Stimulated activated naive CD8-positive, alpha-beta T cell treated with anti-CD3 and anti-CD28 coated beads, Interleukin-15, amount 100 ng/mL, for 72 hours (primary cell): ENCODE results near the gene LSM3.

Source experiments
- ATAC-seq: fragments of 150-1000 bp; cut with Tn5 transposase; 2 replicates; pipeline ENCODE4 v1.10.0; 2021; ENCODE audit warnings: mild to moderate bottlenecking, moderate library complexity
- DNase-seq, 2 donors: peaks; one replicate each; pipeline ENCODE4 v3.0.0; 2021 to 2022
- H3K27ac Mint-ChIP-seq, 2 donors: one replicate each; pipeline ENCODE4 v1.8.0; 2022; ENCODE audit warnings: mild to moderate bottlenecking in 2 of 2, mixed read lengths in 2 of 2, moderate library complexity in 2 of 2
- H3K27me3 Mint-ChIP-seq: one replicate; pipeline ENCODE4 v1.8.0; 2022; ENCODE audit warnings: mixed read lengths
- H3K4me1 Mint-ChIP-seq: one replicate; pipeline ENCODE4 v1.8.0; 2022; ENCODE audit warnings: mild to moderate bottlenecking, mixed read lengths
- H3K4me3 Mint-ChIP-seq, 2 donors: one replicate each; pipeline ENCODE4 v1.8.0; 2022; ENCODE audit warnings: mild to moderate bottlenecking in 2 of 2, mixed read lengths in 2 of 2, moderate library complexity in 1 of 2
- H3K9me3 Mint-ChIP-seq, 2 donors: one replicate each; pipeline ENCODE4 v1.8.0; 2022; ENCODE audit warnings: mixed read lengths in 2 of 2

Gene LSM3

GRCh38 chr3:14199641-14200040 lies 21.0 kb downstream of the LSM3 start:
- Mint-ChIP-seq H3K27me3 (no peaks in the 10 kb centered on the region), H3K4me3 (no peak overlapping the region), H3K9me3 (no peaks in the 10 kb centered on the region), H3K27ac (peak overlapping the region in 1 of 2 donors; percentile 65), H3K4me1 (no peaks in the 10 kb centered on the region)
- ATAC-seq (no peak), DNase-seq (no peak)

- ATAC-seq (no peak), DNase-seq (no peak)
- Mint-ChIP-seq H3K9me3 (no peaks in the 10 kb centered on the region), H3K4me1 (no peaks in the 10 kb centered on the region), H3K4me3 (no peak overlapping the region), H3K27ac (no peak overlapping the region), H3K27me3 (no peaks in the 10 kb centered on the region)
These were observed 21.7 kb downstream of the LSM3 start for GRCh38 chr3:14200276-14200675.

GRCh38 chr3:14200841-14201240 lies 22.2 kb downstream of the LSM3 start:
- Mint-ChIP-seq H3K4me1 (no peaks in the 10 kb centered on the region), H3K27ac (no peak overlapping the region), H3K9me3 (no peaks in the 10 kb centered on the region), H3K27me3 (no peaks in the 10 kb centered on the region), H3K4me3 (no peak overlapping the region)
- ATAC-seq (no peak), DNase-seq (no peak)

GRCh38 chr3:14201940-14202684 lies 23.5 kb downstream of the LSM3 start:
- H3K4me1 Mint-ChIP-seq: no peaks in the 10 kb centered on the region
- DNase-seq (no peak), ATAC-seq (no peak)
- H3K4me3 Mint-ChIP-seq: no peak overlapping the region
- H3K9me3 Mint-ChIP-seq: no peaks in the 10 kb centered on the region
- H3K27ac Mint-ChIP-seq: peak overlapping the region in 1 of 2 donors; percentile 35
- no peaks in the 10 kb centered on the region for H3K27me3 Mint-ChIP-seq

GRCh38 chr3:14202874-14203520 lies 24.4 kb downstream of the LSM3 start:
- Mint-ChIP-seq H3K4me1 (no peaks in the 10 kb centered on the region), H3K27me3 (no peaks in the 10 kb centered on the region), H3K9me3 (no peaks in the 10 kb centered on the region), H3K4me3 (no peak overlapping the region), H3K27ac (peak overlapping the region in 1 of 2 donors; percentile 80)
- ATAC-seq: peak; percentile 31
- no peak for DNase-seq

DNA sequence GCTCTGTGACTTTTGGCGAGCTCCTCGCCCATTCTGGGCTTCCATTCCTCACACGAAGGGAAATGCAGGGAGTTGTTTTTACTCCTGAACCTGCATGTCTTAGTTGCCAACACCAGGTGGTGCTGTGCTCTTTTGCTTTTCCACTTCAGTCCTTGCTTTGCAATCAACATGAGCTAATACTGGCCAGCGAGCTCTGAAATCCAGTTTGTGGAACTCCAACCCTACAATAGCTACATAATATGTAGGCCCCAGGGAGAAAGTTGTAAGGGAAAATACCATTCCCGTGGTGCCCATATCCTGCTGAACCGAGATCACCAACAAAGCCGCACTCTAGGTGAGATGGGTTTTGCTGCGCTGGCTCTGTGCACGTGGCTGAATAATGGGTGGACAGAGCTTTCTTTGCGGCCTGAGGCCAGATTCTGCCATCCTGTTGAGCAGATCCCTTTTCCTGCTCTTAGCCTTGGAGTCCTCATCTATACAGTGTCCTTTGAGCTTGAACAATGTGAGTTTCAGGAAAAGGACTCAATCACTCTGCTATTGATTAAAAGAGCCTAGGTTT lies 25.0 kb downstream of the LSM3 start:
- Mint-ChIP-seq H3K4me1 (no peaks in the 10 kb centered on the region), H3K27me3 (no peaks in the 10 kb centered on the region), H3K4me3 (no peak overlapping the region), H3K27ac (peak overlapping the region in 1 of 2 donors; percentile 80), H3K9me3 (no peaks in the 10 kb centered on the region)
- peak; percentile 69 for ATAC-seq
- DNase-seq: peak; percentile 15 to 35

- ATAC-seq (no peak), DNase-seq (no peak)
- Mint-ChIP-seq H3K27ac (no peak overlapping the region), H3K4me3 (no peak overlapping the region), H3K9me3 (no peaks in the 10 kb centered on the region), H3K4me1 (no peaks in the 10 kb centered on the region), H3K27me3 (no peaks in the 10 kb centered on the region)
These were observed 26.1 kb downstream of the LSM3 start for GRCh38 chr3:14204515-14205284.

DNA sequence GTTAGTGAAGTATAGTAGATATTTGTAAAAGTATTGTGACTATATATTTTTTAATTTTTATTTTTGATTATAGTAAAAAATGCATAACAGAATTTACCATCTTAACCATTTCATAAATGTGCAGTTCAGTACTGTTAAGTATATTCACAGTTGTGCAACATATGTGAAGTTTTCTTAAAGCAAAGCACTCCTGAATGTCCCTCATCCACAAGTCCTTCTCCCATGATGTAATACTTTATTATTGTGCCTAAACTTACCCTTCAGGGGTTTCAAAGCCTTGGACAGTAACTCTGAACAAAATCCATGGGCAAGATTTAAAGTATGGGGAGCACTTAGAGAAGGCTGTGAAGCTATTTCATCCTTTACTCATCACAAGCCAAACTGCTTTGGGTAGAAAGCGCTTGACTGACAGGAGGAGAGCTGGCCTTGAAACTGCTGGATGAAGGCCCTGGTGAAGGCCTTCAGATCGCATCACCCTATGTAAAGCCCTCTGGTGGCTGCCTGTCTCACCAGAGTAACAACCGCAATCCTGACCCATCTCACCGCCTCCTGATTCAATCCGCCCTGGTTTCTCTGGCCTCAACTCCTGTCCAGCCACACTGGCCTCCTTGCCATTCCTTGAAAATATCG lies 28.0 kb downstream of the LSM3 start:
- H3K27ac Mint-ChIP-seq: peak overlapping the region in 1 of 2 donors; percentile 10
- no peaks in the 10 kb centered on the region for H3K27me3 Mint-ChIP-seq
- DNase-seq (no peak), ATAC-seq (no peak)
- H3K4me1 Mint-ChIP-seq: no peaks in the 10 kb centered on the region
- H3K4me3 Mint-ChIP-seq: no peak overlapping the region
- no peaks in the 10 kb centered on the region for H3K9me3 Mint-ChIP-seq

- no peak for ATAC-seq
- Mint-ChIP-seq H3K27me3 (no peaks in the 10 kb centered on the region), H3K9me3 (no peaks in the 10 kb centered on the region), H3K27ac (no peak overlapping the region), H3K4me3 (no peak overlapping the region), H3K4me1 (no peaks in the 10 kb centered on the region)
- DNase-seq: no peak
These were observed 29.6 kb downstream of the LSM3 start for GRCh38 chr3:14208168-14208567.

- no peak overlapping the region for H3K27ac Mint-ChIP-seq
- H3K27me3 Mint-ChIP-seq: no peaks in the 10 kb centered on the region
- H3K4me3 Mint-ChIP-seq: no peak overlapping the region
- H3K9me3 Mint-ChIP-seq: no peaks in the 10 kb centered on the region
- no peaks in the 10 kb centered on the region for H3K4me1 Mint-ChIP-seq
- DNase-seq (no peak), ATAC-seq (no peak)
These were observed 30.4 kb downstream of the LSM3 start for GRCh38 chr3:14208977-14209394.

GRCh38 chr3:14209581-14210289 lies 31.1 kb downstream of the LSM3 start:
- no peak for DNase-seq
- ATAC-seq: no peak
- no peaks in the 10 kb centered on the region for H3K4me1 Mint-ChIP-seq
- H3K9me3 Mint-ChIP-seq: no peaks in the 10 kb centered on the region
- no peaks in the 10 kb centered on the region for H3K27me3 Mint-ChIP-seq
- H3K4me3 Mint-ChIP-seq: no peak overlapping the region
- H3K27ac Mint-ChIP-seq: no peak overlapping the region

DNA sequence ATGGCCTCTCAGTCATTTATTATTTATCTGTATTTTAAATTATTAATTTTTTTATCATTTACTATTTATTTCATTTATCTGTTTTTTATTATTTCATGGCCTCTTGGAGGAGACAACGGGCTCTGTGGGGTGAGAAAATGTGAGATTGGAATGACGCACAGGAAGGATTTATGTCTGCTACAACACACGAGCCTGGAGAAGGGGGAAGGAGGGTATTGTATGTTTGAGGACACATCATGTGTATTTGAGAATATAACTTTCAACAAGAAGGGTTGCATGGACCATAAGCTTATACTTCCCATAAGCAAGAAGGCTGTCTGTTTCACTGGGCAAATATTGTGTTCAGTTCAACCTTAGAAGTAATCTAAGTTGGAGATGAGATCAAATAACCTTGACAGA lies 31.7 kb downstream of the LSM3 start:
- Mint-ChIP-seq H3K4me3 (no peak overlapping the region), H3K27me3 (no peaks in the 10 kb centered on the region), H3K9me3 (no peaks in the 10 kb centered on the region), H3K27ac (no peak overlapping the region), H3K4me1 (no peaks in the 10 kb centered on the region)
- DNase-seq: no peak
- ATAC-seq: no peak

DNA sequence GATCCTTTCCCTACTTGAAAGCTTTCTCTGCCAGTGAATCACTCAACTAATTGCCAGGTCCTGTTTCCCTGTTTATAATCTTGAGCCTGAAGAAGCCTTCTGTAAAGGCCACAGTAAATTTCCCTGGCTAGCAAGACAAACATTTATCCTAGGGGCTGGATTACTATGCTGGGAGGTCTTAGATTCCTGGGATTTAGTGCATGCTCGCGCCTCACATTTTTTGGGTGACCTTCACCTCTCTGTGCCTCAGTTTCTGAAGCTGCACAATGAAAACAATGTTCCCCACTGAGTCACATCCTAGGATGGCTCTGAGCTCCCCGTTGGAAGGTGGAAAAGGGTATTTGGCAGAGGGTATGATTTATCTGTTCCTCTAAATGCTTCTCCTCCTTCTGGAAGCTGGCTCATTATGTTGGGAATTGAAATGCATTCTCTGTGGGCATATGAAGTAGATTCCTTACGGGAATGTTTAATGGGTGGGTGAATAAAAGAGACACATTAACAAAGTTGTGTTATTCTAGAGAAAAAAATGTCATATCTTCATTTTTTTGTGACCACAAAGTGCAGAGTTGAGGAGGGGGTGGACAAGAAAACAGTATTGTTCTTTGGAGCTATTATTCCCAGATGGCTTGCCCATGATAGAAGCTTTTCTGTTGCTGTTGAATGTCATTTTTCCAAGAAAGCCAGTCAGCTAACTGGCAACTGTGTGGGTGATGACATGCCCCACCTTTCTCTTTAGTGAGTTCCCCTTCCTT lies 32.4 kb downstream of the LSM3 start:
- Mint-ChIP-seq H3K9me3 (no peaks in the 10 kb centered on the region), H3K27ac (no peak overlapping the region), H3K4me3 (no peak overlapping the region), H3K4me1 (no peaks in the 10 kb centered on the region), H3K27me3 (no peaks in the 10 kb centered on the region)
- DNase-seq: no peak
- no peak for ATAC-seq

DNA sequence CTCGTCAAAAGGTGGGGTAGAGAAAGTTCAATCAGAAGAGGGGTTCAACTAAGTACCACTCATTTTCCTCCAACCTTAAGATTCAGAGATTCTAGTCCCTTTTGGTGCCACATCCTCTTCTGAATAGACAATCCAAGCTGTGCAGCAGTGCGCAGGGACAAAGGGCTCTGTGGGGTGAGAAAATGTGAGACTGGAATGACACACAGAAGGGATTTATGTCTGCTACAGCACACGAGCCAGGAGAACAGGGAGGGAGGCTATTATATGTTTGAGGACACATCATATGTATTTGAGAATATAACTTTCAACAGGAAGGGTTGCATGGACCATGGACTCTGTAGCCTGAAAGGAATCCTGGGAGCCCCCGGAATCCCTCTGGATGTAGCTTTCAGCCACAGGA lies 33.0 kb downstream of the LSM3 start:
- DNase-seq (no peak), ATAC-seq (no peak)
- H3K4me3 Mint-ChIP-seq: no peak overlapping the region
- H3K27ac Mint-ChIP-seq: no peak overlapping the region
- H3K9me3 Mint-ChIP-seq: no peaks in the 10 kb centered on the region
- no peaks in the 10 kb centered on the region for H3K4me1 Mint-ChIP-seq
- no peaks in the 10 kb centered on the region for H3K27me3 Mint-ChIP-seq
